Upper lobe of left lung (tissue), 6 donors: Measurements from ENCODE around the gene CD44. TPM values are rescaled to one million over a fixed set of nuclear protein-coding genes. Genes with fewer than 3 reads are reported as not detected.

Source experiments
- ATAC-seq, 2 donors: fragments of 200-7000 bp; cut with Tn5 transposase; one replicate each; pipeline ENCODE4 v1.9.1; 2022; ENCODE audit warnings: mild to moderate bottlenecking in 2 of 2, moderate library complexity in 2 of 2; ENCODE audit not compliant: low FRiP score in 2 of 2
- DNase-seq, 2 donors: peaks; one replicate each; pipeline ENCODE4 v3.0.0-alpha.2; 2019 to 2020
- H3K27ac ChIP-seq, 4 donors: fragments of 200-600 bp; sonication (generic); one replicate each; pipeline ENCODE4 v1.5.1; 2016 to 2019
- H3K27me3 ChIP-seq, 4 donors: fragments of 200-600 bp; sonication (generic); one replicate each; pipeline ENCODE4 v1.5.1; 2017 to 2019
- H3K36me3 ChIP-seq, 4 donors: fragments of 200-600 bp; sonication (generic); one replicate each; pipeline ENCODE4 v1.5.1; 2016 to 2019
- H3K4me1 ChIP-seq, 4 donors: fragments of 200-600 bp; sonication (generic); one replicate each; pipeline ENCODE4 v1.5.1; 2018 to 2019
- H3K4me3 ChIP-seq, 4 donors: fragments of 200-600 bp; sonication (generic); one replicate each; pipeline ENCODE4 v1.5.1; 2017 to 2019; ENCODE audit warnings: mild to moderate bottlenecking in 2 of 4, moderate library complexity in 1 of 4
- H3K9me3 ChIP-seq, 4 donors: fragments of 200-600 bp; sonication (generic); one replicate each; pipeline ENCODE4 v1.5.1; 2018 to 2019
- CTCF ChIP-seq, 6 experiments: fragments of 450-650 bp in 4 of 6; fragments of 200-600 bp in 2 of 6; sonication (generic) in 2 of 6; IDR thresholded peaks; one replicate each; pipeline ENCODE4 v1.5.1; 2016 to 2019; ENCODE audit warnings: antibody characterized with exemption in 6 of 6
- EP300 ChIP-seq, 4 donors: sonication (generic); formaldehyde crosslinking; IDR thresholded peaks; one replicate each; pipeline ENCODE4 v1.5.1; 2017; ENCODE audit warnings: antibody characterized with exemption in 4 of 4, control low read depth in 2 of 4
- POLR2A ChIP-seq, 4 donors: fragments of 450-650 bp; IDR thresholded peaks; one replicate each; pipeline ENCODE4 v1.5.1; 2016 to 2017; ENCODE audit warnings: antibody characterized with exemption in 4 of 4, mild to moderate bottlenecking in 2 of 4
- POLR2AphosphoS5 ChIP-seq, 2 donors: sonication (generic); formaldehyde crosslinking; IDR thresholded peaks; one replicate each; pipeline ENCODE4 v1.5.1; 2017; ENCODE audit warnings: antibody characterized with exemption in 2 of 2
- WGBS, 2 donors: methylation state at CpG; one replicate each; pipeline ENCODE4 v1.1.5; 2017 to 2018; 5-methylcytosine and 5-hydroxymethylcytosine counted together
- total RNA-seq, 6 donors: library from RNA; depleted of rRNA in 4 of 6; stranded (reverse); fragments of >200 nt in 4 of 6; gene quantifications; one replicate each; pipeline versions ENCODE4 v1.1.0 to v1.2.1, GENCODE V29; 2016 to 2021
- donor health status: DM: no; HTN: no; CAD: no; lungs with moderate emphysema.
- donor health status: DM: no; HTN: yes; CAD: no; lungs with severe emphysema.

The CD44 gene
- total RNA-seq, 6 donors from 2014 or later: 454 to 696 (median 551) TPM

- ATAC-seq (no peak), DNase-seq (no peak)
- Histone ChIP-seq H3K9me3 (no peaks in the 10 kb centered on the region), H3K27me3 (no peaks in the 10 kb centered on the region), H3K4me3 (no peak overlapping the region), H3K27ac (no peak overlapping the region), H3K36me3 (peaks cover 0 to 75% (median 20%) of the 10 kb centered on the region in 4 donors), H3K4me1 (peaks cover 9 to 18% (median 9%) of the 10 kb centered on the region in 4 donors)
- WGBS, 2 donors: 88 to 91% methylated on average over 1 of the region's 1 CpG
- TF ChIP-seq CTCF (IDR thresholded peaks at IDR 0.05) (no peak), POLR2A (IDR thresholded peaks at IDR 0.05) (no peak), EP300 (IDR thresholded peaks at IDR 0.05) (no peak), POLR2AphosphoS5 (IDR thresholded peaks at IDR 0.05) (no peak)
These were observed 58.3 kb downstream of the CD44 start for GRCh38 chr11:35197292-35197691.

- Histone ChIP-seq H3K27ac (no peak overlapping the region), H3K9me3 (no peaks in the 10 kb centered on the region), H3K4me3 (no peak overlapping the region), H3K36me3 (peaks cover 6 to 81% (median 25%) of the 10 kb centered on the region in 4 donors), H3K4me1 (no peaks in the 10 kb centered on the region), H3K27me3 (no peaks in the 10 kb centered on the region)
- no peak for DNase-seq
- 90 to 98% methylated on average over 7 of the region's 7 CpGs for WGBS, 2 donors
- no peak for ATAC-seq
- TF ChIP-seq CTCF (IDR thresholded peaks at IDR 0.05) (no peak), POLR2AphosphoS5 (IDR thresholded peaks at IDR 0.05) (no peak), EP300 (IDR thresholded peaks at IDR 0.05) (no peak), POLR2A (IDR thresholded peaks at IDR 0.05) (no peak)
These were observed 61.9 kb downstream of the CD44 start for GRCh38 chr11:35200811-35201341.

- H3K36me3 ChIP-seq: peaks cover 16 to 79% (median 25%) of the 10 kb centered on the region in 4 donors
- H3K4me3 ChIP-seq: no peak overlapping the region
- no peaks in the 10 kb centered on the region for H3K9me3 ChIP-seq
- H3K27ac ChIP-seq: no peak overlapping the region
- no peak for DNase-seq
- no peaks in the 10 kb centered on the region for H3K27me3 ChIP-seq
- no peak for ATAC-seq
- TF ChIP-seq EP300 (IDR thresholded peaks at IDR 0.05) (no peak), POLR2A (IDR thresholded peaks at IDR 0.05) (no peak), CTCF (IDR thresholded peaks at IDR 0.05) (no peak), POLR2AphosphoS5 (IDR thresholded peaks at IDR 0.05) (no peak)
- H3K4me1 ChIP-seq: no peaks in the 10 kb centered on the region
- WGBS, 2 donors: 90 to 92% methylated on average over 5 of the region's 5 CpGs
These were observed 65.6 kb downstream of the CD44 start for GRCh38 chr11:35204614-35205013.

- H3K9me3 ChIP-seq: no peaks in the 10 kb centered on the region
- H3K4me3 ChIP-seq: no peak overlapping the region
- no peak for ATAC-seq
- WGBS, 2 donors: 95 to 98% methylated on average over 1 of the region's 1 CpG
- peaks cover 8 to 69% (median 20%) of the 10 kb centered on the region in 4 donors for H3K36me3 ChIP-seq
- TF ChIP-seq CTCF (IDR thresholded peaks at IDR 0.05) (no peak), POLR2AphosphoS5 (IDR thresholded peaks at IDR 0.05) (no peak), POLR2A (IDR thresholded peaks at IDR 0.05) (no peak), EP300 (IDR thresholded peaks at IDR 0.05) (no peak)
- no peak overlapping the region for H3K27ac ChIP-seq
- H3K4me1 ChIP-seq: peaks cover 0 to 1% (median 0%) of the 10 kb centered on the region in 4 donors
- H3K27me3 ChIP-seq: no peaks in the 10 kb centered on the region
- DNase-seq: no peak
These were observed 67.6 kb downstream of the CD44 start for GRCh38 chr11:35206616-35207015.
